ENCODE results near the gene CDKL4. TPM values are rescaled to one million over a fixed set of nuclear protein-coding genes. Genes with fewer than 3 reads are reported as not detected.
A peak's percentile ranks its signal among the peaks of the same experiment; 100 is the strongest.

The CDKL4 gene
- total RNA-seq, 1 donor from 2014 or later, result 2.0 TPM

DNA sequence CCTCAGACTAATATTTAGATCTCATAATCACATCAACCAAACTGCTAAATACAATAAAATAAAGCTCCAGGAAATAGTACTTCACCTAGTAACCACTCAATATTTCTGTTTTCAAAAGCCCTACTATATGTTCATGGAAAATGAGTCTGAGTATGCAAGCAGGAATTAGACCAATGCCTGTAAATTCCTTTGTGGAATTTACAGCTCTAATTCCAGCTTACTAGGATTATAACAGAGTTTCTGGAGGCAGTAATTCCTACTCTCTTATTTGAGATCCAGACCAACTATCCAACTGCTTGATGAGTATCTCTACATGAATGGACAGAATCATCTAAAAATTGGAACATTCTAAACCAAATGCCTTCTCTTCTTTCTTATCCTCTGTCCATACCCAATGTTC lies 11.6 kb downstream of the CDKL4 start:
- no peak for DNase-seq (ENCODE audit: low spot score, unreplicated experiment)
- Mint-ChIP-seq H3K27ac (no peak overlapping the region), H3K36me3 (ENCODE audit: insufficient read depth) (peaks cover 10% of the 10 kb centered on the region), H3K27me3 (no peaks in the 10 kb centered on the region), H3K9me3 (ENCODE audit: low read depth) (peaks cover 18% of the 10 kb centered on the region), H3K4me3 (ENCODE audit: low read depth) (no peak overlapping the region), H3K4me1 (ENCODE audit: low read depth) (peaks cover 13% of the 10 kb centered on the region)
- TF ChIP-seq, protein P1, sequence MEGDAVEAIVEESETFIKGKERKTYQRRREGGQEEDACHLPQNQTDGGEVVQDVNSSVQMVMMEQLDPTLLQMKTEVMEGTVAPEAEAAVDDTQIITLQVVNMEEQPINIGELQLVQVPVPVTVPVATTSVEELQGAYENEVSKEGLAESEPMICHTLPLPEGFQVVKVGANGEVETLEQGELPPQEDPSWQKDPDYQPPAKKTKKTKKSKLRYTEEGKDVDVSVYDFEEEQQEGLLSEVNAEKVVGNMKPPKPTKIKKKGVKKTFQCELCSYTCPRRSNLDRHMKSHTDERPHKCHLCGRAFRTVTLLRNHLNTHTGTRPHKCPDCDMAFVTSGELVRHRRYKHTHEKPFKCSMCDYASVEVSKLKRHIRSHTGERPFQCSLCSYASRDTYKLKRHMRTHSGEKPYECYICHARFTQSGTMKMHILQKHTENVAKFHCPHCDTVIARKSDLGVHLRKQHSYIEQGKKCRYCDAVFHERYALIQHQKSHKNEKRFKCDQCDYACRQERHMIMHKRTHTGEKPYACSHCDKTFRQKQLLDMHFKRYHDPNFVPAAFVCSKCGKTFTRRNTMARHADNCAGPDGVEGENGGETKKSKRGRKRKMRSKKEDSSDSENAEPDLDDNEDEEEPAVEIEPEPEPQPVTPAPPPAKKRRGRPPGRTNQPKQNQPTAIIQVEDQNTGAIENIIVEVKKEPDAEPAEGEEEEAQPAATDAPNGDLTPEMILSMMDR (IDR thresholded peaks at IDR 0.05; ENCODE audit: unreplicated experiment), result no peak

DNA sequence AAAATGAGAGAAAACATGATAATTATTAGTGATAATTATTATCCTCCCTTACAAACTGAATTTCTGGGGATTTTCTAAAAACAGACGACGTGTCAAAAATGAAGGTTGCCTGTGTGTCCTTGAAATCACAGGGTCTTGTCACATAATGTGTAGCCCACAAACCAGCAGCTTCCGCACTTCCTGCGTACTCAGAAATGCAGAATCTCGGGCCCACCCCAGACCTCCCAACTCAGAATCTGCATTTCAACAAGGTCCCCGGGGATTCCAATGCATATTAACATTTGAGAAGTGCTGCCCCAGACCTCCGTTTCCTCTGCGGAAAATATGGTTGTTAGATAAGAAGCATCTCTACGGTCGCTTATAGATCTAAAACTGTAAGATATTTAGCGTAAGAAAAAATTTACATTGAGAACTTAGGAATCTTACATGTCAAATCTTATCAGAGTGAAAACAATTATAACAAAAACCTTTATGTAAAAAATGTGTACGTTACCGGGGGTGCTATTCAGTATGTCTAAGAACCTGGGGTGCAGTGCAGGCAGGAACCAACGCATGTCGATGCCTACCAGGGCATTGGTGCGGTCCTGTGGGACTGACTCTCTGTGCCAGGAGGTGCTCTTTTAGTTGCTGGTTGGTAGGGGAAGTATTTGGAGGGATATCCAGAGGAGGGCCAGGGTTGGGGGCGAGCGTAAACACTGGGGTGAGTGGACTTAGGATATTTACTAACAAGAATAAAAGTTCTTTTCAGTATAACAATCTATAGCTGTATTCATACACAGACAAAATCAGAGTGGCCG lies 15.2 kb downstream of the CDKL4 start:
- no peak overlapping the region for H3K27ac Mint-ChIP-seq
- no peaks in the 10 kb centered on the region for H3K36me3 Mint-ChIP-seq (ENCODE audit: insufficient read depth)

DNA sequence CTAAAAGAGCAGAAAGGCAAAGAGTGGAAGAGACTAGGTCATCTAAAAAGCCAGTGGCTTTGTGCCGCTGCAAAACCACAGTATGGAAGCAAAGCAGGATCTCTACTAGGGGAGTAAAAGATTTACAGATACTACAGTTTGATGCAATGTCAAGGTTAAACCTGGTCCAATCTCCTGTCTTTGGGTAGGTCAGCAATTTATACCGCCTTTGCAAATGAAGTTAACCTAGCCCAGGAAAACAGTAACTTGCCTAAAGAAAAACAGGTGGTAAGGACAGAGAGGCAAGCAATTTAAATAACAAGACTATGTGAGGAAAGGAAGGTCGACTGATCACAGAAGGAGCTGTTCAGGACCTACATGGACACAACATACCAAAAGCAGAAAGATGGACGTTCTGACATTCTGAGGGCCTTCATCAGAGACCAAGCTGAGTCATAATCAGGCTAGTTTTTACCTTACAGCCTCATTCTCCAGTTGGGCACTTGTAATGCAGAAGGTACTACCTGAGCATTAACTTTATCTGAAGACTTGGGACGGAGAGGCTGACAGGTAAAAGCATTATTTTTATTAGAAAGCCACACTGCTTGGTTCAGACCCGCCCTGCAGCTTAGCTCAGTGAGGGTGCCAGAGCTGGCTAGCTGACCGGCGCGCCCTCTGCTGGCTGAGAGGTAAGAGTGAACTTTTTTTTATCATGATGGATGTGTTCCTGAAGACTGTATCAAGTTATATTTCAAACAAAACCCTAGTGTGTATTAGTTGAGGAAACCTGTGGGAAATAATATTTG lies 15.9 kb downstream of the CDKL4 start:
- no peaks in the 10 kb centered on the region for H3K27me3 Mint-ChIP-seq

More for the DNA sequence above, 15.2 kb downstream of the CDKL4 start:
- Mint-ChIP-seq H3K4me3 (ENCODE audit: low read depth) (peak overlapping the region; percentile 45), H3K27me3 (no peaks in the 10 kb centered on the region), H3K9me3 (ENCODE audit: low read depth) (no peaks in the 10 kb centered on the region), H3K4me1 (ENCODE audit: low read depth) (peaks cover 13% of the 10 kb centered on the region)
- no peak for DNase-seq (ENCODE audit: low spot score, unreplicated experiment)
- TF ChIP-seq, protein P1 (IDR thresholded peaks at IDR 0.05; ENCODE audit: unreplicated experiment), result no peak

DNA sequence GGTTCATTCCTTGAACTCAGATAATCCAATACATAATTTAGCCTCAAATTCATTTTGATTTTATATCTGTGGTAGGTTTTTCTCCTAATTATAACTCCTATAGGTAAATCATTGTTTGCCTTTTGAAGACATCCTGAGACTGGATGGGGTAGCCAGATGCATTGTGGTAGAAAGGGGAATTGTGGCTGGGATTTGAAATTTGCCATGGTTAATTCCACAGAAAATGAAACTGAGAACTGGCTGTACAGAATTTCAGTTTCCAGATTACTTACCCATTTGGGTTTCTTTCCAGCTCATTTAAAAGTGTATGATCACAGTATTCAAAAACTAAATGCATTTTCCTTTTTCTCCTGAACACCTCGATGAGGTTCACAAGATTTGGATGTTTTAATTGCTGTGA lies 18.2 kb downstream of the CDKL4 start:
- TF ChIP-seq, protein P1 (IDR thresholded peaks at IDR 0.05; ENCODE audit: unreplicated experiment), result no peak
- Mint-ChIP-seq H3K27me3 (no peaks in the 10 kb centered on the region), H3K36me3 (ENCODE audit: insufficient read depth) (no peaks in the 10 kb centered on the region), H3K4me1 (ENCODE audit: low read depth) (peaks cover 13% of the 10 kb centered on the region), H3K4me3 (ENCODE audit: low read depth) (no peak overlapping the region), H3K27ac (no peak overlapping the region), H3K9me3 (ENCODE audit: low read depth) (no peaks in the 10 kb centered on the region)
- DNase-seq (ENCODE audit: low spot score, unreplicated experiment), result no peak

More for the DNA sequence above, 15.9 kb downstream of the CDKL4 start:
- Mint-ChIP-seq H3K9me3 (ENCODE audit: low read depth) (no peaks in the 10 kb centered on the region), H3K27ac (no peak overlapping the region), H3K4me3 (ENCODE audit: low read depth) (peak overlapping the region; percentile 45), H3K4me1 (ENCODE audit: low read depth) (peaks cover 13% of the 10 kb centered on the region), H3K36me3 (ENCODE audit: insufficient read depth) (no peaks in the 10 kb centered on the region)
- TF ChIP-seq, protein P1 (IDR thresholded peaks at IDR 0.05; ENCODE audit: unreplicated experiment), result peak; percentile 96
- peak; percentile 59 for DNase-seq (ENCODE audit: low spot score, unreplicated experiment)

DNA sequence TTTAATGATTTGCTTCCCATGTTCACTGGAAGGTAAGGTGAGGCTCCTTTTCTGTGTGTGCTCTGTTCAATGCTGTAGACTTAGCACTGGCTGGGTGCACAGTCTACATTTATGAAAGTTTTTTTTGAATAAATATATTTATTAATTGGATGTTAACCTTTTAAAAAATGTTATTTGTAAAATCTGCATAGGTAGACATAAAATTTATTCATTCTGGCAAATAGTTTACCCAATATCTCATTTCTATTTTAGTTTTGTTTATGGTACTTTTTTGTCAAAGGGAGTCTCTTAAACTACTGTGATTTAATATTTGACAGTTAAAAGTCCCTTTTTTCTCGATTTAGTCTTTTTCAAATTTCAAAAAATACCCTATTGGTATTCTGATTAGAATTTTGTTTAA lies 19.9 kb downstream of the CDKL4 start:
- Mint-ChIP-seq H3K9me3 (ENCODE audit: low read depth) (no peaks in the 10 kb centered on the region), H3K36me3 (ENCODE audit: insufficient read depth) (no peaks in the 10 kb centered on the region), H3K4me1 (ENCODE audit: low read depth) (peaks cover 10% of the 10 kb centered on the region), H3K4me3 (ENCODE audit: low read depth) (no peak overlapping the region), H3K27ac (no peak overlapping the region), H3K27me3 (no peaks in the 10 kb centered on the region)
- TF ChIP-seq, protein P1 (IDR thresholded peaks at IDR 0.05; ENCODE audit: unreplicated experiment), result no peak
- no peak for DNase-seq (ENCODE audit: low spot score, unreplicated experiment)

Data from progenitor cell of endocrine pancreas (in vitro differentiated cells).